HG03280 (cell line): ENCODE results near the gene FBXO40.
A peak's percentile ranks its signal among the peaks of the same experiment; 100 is the strongest.
"Not testable (repeated sequence)": the region's sequence is repeated elsewhere in the genome, so short reads cannot be mapped to it uniquely, and the experiment has no call there.

Experiments used
- ATAC-seq: cut with Tn5 transposase; IDR thresholded peaks from one replicate; pipeline ENCODE4 v1.9.1; 2021; ENCODE audit warnings: mild to moderate bottlenecking, moderate library complexity; ENCODE audit not compliant: unreplicated experiment

Gene FBXO40, protein sequence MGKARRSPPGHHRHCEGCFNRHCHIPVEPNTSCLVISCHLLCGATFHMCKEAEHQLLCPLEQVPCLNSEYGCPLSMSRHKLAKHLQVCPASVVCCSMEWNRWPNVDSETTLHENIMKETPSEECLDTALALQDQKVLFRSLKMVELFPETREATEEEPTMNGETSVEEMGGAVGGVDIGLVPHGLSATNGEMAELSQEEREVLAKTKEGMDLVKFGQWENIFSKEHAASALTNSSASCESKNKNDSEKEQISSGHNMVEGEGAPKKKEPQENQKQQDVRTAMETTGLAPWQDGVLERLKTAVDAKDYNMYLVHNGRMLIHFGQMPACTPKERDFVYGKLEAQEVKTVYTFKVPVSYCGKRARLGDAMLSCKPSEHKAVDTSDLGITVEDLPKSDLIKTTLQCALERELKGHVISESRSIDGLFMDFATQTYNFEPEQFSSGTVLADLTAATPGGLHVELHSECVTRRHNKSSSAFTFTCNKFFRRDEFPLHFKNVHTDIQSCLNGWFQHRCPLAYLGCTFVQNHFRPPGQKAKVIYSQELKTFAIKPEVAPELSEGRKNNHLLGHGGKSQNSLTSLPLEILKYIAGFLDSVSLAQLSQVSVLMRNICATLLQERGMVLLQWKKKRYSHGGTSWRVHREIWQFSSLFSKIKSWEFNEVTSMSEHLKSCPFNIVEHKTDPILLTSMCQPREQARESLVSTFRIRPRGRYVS

GRCh38 chr3:121592856-121593702 is at the start of gene FBXO40:
Gene FBXO40, plus strand, starts transcription at chr3:121593379. Its CDS starts 27,197 bp downstream, at chr3:121620576.
- ATAC-seq, result peak; percentile 80

GRCh38 chr3:121545049-121545573 is 48.1 kb upstream of the FBXO40 start:
- no peak for ATAC-seq

DNA sequence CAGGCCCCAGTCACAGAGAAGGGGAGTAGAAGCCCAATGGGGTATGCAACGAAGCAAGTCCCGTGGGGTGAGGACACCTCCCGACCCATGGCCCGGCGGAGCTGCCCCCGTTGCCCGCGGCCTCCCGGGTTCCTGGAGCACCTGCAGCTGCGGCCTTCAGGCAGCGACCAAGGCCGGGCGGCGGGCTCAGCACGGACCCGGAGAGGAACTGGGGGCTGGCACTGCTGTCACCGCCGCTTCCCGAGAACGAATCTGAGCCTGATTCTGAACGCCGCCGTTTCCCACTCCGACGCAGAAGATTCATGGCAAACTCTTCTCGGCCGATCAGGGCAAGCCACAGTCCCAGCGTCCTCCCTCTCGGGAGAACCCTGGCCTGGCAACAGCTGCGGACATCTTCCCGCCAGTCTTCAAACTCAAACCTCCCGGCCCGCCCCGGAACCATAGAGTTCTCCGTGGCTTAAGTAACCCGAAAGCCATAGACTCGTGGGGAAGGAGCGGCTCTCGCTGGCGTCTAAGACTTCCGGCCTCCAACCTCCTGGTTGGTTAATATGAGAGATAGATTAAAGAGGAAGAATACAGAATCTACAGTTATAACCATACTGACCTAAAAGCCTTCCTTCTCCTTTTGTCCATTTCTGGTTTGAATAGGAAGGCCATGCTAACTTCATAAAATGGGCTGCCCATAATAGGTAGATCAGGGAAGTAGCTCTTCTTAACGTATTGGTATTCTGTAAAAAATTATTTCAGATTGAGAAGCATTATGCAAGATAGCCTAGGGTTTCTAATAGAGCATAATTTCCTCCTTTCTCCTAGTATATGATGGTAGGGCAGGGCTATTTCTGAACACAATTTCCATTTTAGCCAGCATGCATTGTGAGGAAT is 47.4 kb upstream of the FBXO40 start, which contains the start of gene POLQ:
Gene POLQ (minus strand): TSS at position 415 of the 882 bp plus-strand sequence. CDS start 111 bp downstream, at position 304.
- ATAC-seq, result peak; percentile 79

DNA sequence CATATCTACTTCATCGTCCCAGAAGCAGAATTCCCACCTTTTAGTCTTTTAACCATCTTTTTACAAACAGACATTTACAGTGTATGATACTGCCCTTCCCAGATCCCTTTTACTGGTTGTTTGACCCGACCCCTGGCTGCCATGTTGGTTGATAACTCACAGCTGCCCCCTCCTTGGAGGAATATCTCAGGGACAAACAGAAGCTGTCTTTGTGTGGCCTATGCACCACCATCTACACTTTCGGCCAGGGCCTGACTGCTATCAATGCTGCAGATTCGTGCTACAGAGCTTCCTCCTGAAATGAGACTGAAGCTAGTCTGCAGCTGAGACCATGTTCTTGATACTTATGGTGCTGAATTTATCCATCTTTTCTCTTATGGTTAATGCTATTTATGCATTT is 40.8 kb upstream of the FBXO40 start:
- ATAC-seq, result no peak

DNA sequence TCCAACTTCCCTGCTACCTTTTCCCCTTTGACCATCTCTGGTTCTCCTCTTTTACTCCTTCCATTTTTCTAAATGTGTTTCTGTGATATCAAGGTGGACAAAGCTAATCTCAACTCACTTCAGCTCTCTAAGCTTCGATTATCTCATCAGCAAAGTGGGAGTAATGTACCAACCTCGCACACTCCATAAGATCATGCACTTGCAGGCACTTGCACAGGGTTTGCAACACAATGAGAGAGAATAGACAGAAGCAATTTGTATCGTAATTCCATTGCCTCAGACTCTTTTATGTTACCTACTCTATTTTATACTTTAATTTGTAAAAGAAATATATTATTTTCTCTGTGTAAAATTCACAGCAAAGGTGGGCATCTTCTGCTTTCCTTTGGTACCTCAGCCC is 40.4 kb upstream of the FBXO40 start:
- no peak for ATAC-seq

- no peak for ATAC-seq
Observed at GRCh38 chr3:121557426-121557934, 35.7 kb upstream of the FBXO40 start.

- no peak for ATAC-seq
Observed at GRCh38 chr3:121562148-121562547, 31.0 kb upstream of the FBXO40 start.

DNA sequence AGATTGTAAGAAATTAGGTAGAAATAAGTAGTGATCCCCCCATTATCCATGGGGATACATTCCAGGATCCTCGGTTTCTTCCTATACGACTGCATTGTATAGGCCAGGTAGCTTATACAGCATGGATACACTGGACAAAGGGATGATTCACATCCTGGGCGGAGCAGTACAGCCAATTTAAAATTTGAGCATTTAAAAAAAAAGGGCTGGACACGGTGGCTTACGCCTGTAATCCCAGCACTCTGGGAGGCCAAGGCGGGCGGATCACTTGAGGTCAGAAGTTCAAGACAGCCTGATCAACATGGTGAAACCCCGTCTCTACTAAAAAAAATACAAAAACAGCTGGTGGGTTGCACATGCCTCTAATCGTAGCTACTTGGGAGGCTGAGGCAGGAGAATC is 26.4 kb upstream of the FBXO40 start:
- no peak for ATAC-seq

DNA sequence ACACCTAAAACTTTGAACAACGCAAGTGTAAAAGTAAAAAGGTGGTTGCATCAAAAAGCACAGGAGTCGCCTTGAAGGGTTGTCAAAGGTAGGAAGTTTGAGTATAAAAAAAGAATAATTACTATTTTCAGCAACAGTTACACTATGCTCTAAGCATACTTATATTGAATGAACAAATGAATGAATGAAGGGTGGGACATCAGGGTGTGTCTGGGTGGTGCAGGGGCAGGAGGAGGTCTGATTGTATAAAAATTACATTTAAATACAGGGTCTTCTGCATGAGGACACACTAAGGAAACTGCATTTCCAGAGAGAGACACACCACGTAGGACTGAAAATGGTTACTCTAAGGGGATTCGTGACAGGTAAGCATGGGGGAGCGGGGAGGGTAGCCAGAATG is 25.5 kb upstream of the FBXO40 start, which contains the start of gene ARGFX:
Gene ARGFX (plus strand): TSS at position 301 of the 400 bp plus-strand sequence. CDS start 2,765 bp downstream, outside the sequence.
- ATAC-seq, result no peak

- no peak for ATAC-seq
Observed at GRCh38 chr3:121574449-121574848, 18.7 kb upstream of the FBXO40 start.

DNA sequence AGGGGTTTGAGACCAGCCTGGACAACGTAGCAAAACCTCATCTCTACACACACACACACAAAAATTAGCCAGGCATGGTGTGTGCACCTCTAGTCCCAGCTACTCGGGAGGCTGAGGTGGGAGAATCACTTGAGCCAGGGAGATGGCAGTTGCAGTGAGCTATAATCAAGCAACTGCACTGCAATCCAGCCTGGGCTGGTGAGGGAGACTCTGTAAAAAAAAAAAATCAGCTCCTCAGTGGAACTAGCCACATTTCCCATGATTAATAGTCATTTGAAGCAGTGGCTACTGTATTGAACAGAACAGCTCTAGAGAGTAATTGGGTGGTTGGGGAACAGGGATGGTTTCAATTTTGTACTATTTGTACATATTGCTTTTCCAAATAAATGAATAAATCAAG is 11.5 kb upstream of the FBXO40 start:
- no peak for ATAC-seq

DNA sequence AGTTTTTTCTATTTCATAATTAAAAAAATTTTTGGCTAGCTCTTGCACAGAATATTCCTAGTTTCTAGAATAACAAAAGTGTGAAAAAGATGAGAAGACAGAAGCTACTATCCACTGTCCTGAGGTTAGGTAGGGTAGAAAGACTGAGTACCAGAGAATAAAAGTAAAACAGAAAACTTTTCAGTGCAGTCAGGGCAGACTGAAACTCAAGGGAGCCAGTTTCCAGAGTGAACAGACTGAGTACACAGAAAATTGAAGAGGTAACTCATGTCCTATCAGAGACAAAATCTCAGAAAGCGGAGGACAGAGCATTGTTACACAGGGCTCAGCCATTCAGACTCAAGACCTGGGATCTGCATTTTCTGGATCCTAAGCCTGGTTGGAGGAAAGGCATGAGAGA is 8.8 kb upstream of the FBXO40 start:
- ATAC-seq, result no peak

DNA sequence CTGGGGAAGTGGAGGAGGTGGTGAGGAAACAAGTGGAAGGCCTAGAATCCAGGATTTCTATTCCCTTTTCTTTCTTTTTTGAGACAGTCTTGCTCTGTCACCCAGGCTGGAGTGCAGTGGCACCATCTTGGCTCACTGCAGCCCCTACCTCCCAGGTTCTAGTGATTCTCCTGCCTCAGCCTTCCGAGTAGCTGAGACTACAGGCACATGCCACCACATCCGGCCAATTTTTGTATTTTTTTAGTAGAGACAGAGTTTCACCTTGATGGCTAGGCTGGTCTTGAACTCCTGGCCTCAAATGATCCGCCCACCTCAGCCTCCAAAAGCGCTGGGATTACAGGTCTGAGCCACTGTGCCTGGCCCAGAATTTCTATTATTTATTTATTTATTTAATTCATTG is 627 bp downstream of the FBXO40 start:
- not testable (repeated sequence) for ATAC-seq

- no peak for ATAC-seq
Observed at GRCh38 chr3:121594850-121595249, 1.7 kb downstream of the FBXO40 start.

- ATAC-seq, result no peak
Observed at GRCh38 chr3:121595765-121596406, 2.7 kb downstream of the FBXO40 start.

DNA sequence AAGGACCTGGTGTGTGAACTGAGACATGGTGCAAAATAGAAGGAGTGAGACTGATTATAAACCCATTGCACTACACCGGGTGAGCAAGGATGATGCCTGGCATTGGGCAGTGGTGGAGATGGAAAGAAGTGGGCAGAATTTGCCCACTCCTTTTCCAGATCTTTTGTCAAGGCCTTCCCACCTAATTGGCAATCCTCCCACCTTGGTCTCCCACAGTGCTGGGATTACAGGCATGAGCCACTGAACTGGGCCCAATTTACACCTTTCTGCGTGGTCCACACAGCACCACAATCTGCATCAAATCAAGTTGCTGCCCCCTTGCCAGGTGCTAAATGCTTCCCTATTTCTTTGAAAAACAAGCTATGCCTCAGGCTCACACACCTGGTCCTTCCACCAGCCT is 5.4 kb downstream of the FBXO40 start:
- ATAC-seq, result no peak

- not testable (repeated sequence) for ATAC-seq
Observed at GRCh38 chr3:121599900-121600299, 6.7 kb downstream of the FBXO40 start.

DNA sequence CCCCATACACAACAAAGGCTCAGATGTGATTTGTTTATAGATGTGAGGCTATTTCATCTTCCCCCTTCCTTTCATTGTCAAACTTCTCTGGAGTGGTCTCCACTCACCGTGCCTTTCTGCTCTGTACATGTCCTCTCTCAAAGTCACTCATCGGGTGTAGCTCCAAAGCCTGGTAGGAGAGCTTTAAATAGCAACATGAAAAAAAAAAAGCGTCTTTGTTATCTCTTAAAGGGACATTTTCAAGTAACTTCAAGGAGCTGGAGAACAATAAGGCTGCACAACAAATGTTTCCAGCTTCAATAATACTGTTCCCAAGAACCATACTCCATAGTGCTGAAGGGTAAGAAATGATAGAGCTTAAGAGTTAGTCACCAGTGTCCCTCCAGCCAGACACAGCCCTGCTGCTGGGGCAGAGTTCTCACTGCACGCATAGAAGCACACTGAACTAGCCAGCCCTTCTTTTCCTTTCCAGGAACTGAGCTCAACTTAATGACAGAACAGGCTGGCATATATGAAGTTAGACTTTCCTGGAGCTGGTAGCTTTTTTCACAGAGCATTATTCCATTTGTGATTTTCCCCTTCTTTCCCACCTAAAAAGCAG is 8.1 kb downstream of the FBXO40 start:
- no peak for ATAC-seq

DNA sequence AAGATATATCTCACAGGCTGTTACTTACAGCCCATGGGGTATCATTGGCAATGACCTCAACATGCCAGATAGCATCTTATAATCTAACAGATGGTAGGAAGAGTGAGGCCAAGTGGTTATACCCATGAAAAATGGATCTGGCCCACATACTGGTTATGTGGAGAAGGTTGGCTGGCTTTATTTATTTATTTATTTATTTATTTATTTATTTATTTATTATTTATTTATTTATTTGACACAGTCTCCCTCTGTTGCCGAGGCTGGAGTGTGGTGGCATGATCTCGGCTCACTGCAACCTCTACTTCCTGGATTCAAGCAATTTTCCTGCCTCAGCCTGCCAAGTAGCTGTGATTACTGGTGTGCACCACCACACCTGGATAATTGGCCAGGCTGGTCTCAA is 11.6 kb downstream of the FBXO40 start:
- ATAC-seq, result no peak
